Measurements from ENCODE around the gene MSRB3. TPM values are rescaled to one million over a fixed set of nuclear protein-coding genes. Genes with fewer than 3 reads are reported as not detected.

MSRB3 gene
- total RNA-seq, 1 donor from 2014 or later = 1.1 TPM

GRCh38 chr12:65266408-65266807, 12.1 kb upstream of the MSRB3 start:
- Mint-ChIP-seq H3K27me3 (no peaks in the 10 kb centered on the region), H3K9me3 (ENCODE audit: low read depth) (no peaks in the 10 kb centered on the region), H3K4me1 (ENCODE audit: low read depth) (no peaks in the 10 kb centered on the region), H3K27ac (no peak overlapping the region), H3K36me3 (ENCODE audit: insufficient read depth) (no peaks in the 10 kb centered on the region), H3K4me3 (ENCODE audit: low read depth) (no peak overlapping the region)
- no peak for TF ChIP-seq CTCF (IDR thresholded peaks at IDR 0.05; ENCODE audit: unreplicated experiment)
- DNase-seq (ENCODE audit: low spot score, unreplicated experiment) = no peak

- DNase-seq (ENCODE audit: low spot score, unreplicated experiment) = no peak
- no peaks in the 10 kb centered on the region for H3K4me1 Mint-ChIP-seq (ENCODE audit: low read depth)
- H3K9me3 Mint-ChIP-seq (ENCODE audit: low read depth) = no peaks in the 10 kb centered on the region
- H3K27ac Mint-ChIP-seq = no peak overlapping the region
- no peak overlapping the region for H3K4me3 Mint-ChIP-seq (ENCODE audit: low read depth)
- no peaks in the 10 kb centered on the region for H3K36me3 Mint-ChIP-seq (ENCODE audit: insufficient read depth)
- TF ChIP-seq CTCF (IDR thresholded peaks at IDR 0.05; ENCODE audit: unreplicated experiment) = no peak
- H3K27me3 Mint-ChIP-seq = peaks cover 2% of the 10 kb centered on the region
These were observed 8.9 kb upstream of the MSRB3 start for GRCh38 chr12:65269603-65270002.

- peaks cover 2% of the 10 kb centered on the region for H3K4me1 Mint-ChIP-seq (ENCODE audit: low read depth)
- no peak overlapping the region for H3K27ac Mint-ChIP-seq
- no peak for TF ChIP-seq CTCF (IDR thresholded peaks at IDR 0.05; ENCODE audit: unreplicated experiment)
- no peak overlapping the region for H3K4me3 Mint-ChIP-seq (ENCODE audit: low read depth)
- no peaks in the 10 kb centered on the region for H3K36me3 Mint-ChIP-seq (ENCODE audit: insufficient read depth)
- no peaks in the 10 kb centered on the region for H3K9me3 Mint-ChIP-seq (ENCODE audit: low read depth)
- DNase-seq (ENCODE audit: low spot score, unreplicated experiment) = no peak
- H3K27me3 Mint-ChIP-seq = peaks cover 32% of the 10 kb centered on the region
These were observed 3.7 kb upstream of the MSRB3 start for GRCh38 chr12:65274602-65275272.

GRCh38 chr12:65275627-65276026, 2.9 kb upstream of the MSRB3 start:
- H3K4me3 Mint-ChIP-seq (ENCODE audit: low read depth) = no peak overlapping the region
- no peak overlapping the region for H3K27ac Mint-ChIP-seq
- no peaks in the 10 kb centered on the region for H3K9me3 Mint-ChIP-seq (ENCODE audit: low read depth)
- DNase-seq (ENCODE audit: low spot score, unreplicated experiment) = no peak
- TF ChIP-seq CTCF (IDR thresholded peaks at IDR 0.05; ENCODE audit: unreplicated experiment) = no peak
- peaks cover 39% of the 10 kb centered on the region for H3K27me3 Mint-ChIP-seq
- peaks cover 2% of the 10 kb centered on the region for H3K4me1 Mint-ChIP-seq (ENCODE audit: low read depth)
- H3K36me3 Mint-ChIP-seq (ENCODE audit: insufficient read depth) = no peaks in the 10 kb centered on the region

- H3K4me3 Mint-ChIP-seq (ENCODE audit: low read depth) = no peak overlapping the region
- H3K27ac Mint-ChIP-seq = no peak overlapping the region
- H3K36me3 Mint-ChIP-seq (ENCODE audit: insufficient read depth) = no peaks in the 10 kb centered on the region
- no peak for DNase-seq (ENCODE audit: low spot score, unreplicated experiment)
- H3K9me3 Mint-ChIP-seq (ENCODE audit: low read depth) = no peaks in the 10 kb centered on the region
- H3K4me1 Mint-ChIP-seq (ENCODE audit: low read depth) = peaks cover 2% of the 10 kb centered on the region
- TF ChIP-seq CTCF (IDR thresholded peaks at IDR 0.05; ENCODE audit: unreplicated experiment) = no peak
- H3K27me3 Mint-ChIP-seq = peaks cover 49% of the 10 kb centered on the region
These were observed 1.5 kb upstream of the MSRB3 start for GRCh38 chr12:65276916-65277530.
